GM19468 (cell line): ENCODE results near the gene NIP7.
"Not testable (repeated sequence)": the region's sequence is repeated elsewhere in the genome, so short reads cannot be mapped to it uniquely, and the experiment has no call there.

Experiments used
- ATAC-seq: cut with Tn5 transposase; IDR thresholded peaks from one replicate; pipeline ENCODE4 v1.9.1; 2021; ENCODE audit warnings: mild to moderate bottlenecking, moderate library complexity, moderate number of reproducible peaks; ENCODE audit not compliant: unreplicated experiment; ENCODE audit errors: extremely low read depth

The NIP7 gene

GRCh38 chr16:69338557-69339288, 849 bp upstream of the NIP7 start:
- no peak for ATAC-seq

- no peak for ATAC-seq
Measured at GRCh38 chr16:69340095-69340644, 598 bp downstream of the NIP7 start.

GRCh38 chr16:69344171-69344570, 4.6 kb downstream of the NIP7 start:
- no peak for ATAC-seq

- ATAC-seq: no peak
Measured at GRCh38 chr16:69345923-69346322, 6.4 kb downstream of the NIP7 start.

- ATAC-seq: no peak
Measured at GRCh38 chr16:69346683-69347082, 7.1 kb downstream of the NIP7 start.

GRCh38 chr16:69348222-69348621, 8.7 kb downstream of the NIP7 start:
- no peak for ATAC-seq

GRCh38 chr16:69349536-69349935, 10.0 kb downstream of the NIP7 start:
- ATAC-seq: no peak

- ATAC-seq: no peak
Measured at GRCh38 chr16:69350536-69351133, 11.1 kb downstream of the NIP7 start.

- ATAC-seq: no peak
Measured at GRCh38 chr16:69351309-69352027, 11.9 kb downstream of the NIP7 start, which contains the start of gene TMED6. TSS of gene TMED6 (minus strand) at chr16:69351786. CDS start at chr16:69351753, 33 bp downstream.

- not testable (repeated sequence) for ATAC-seq
Measured at GRCh38 chr16:69360070-69360469, 20.5 kb downstream of the NIP7 start.

GRCh38 chr16:69363281-69363717, 23.7 kb downstream of the NIP7 start:
- ATAC-seq: no peak

GRCh38 chr16:69364088-69364487, 24.5 kb downstream of the NIP7 start:
- ATAC-seq: no peak

GRCh38 chr16:69365901-69366300, 26.3 kb downstream of the NIP7 start:
- ATAC-seq: no peak

- no peak for ATAC-seq
Measured at GRCh38 chr16:69366431-69366830, 26.9 kb downstream of the NIP7 start.

GRCh38 chr16:69367980-69368379, 28.4 kb downstream of the NIP7 start:
- no peak for ATAC-seq

- no peak for ATAC-seq
Measured at GRCh38 chr16:69368866-69369265, 29.3 kb downstream of the NIP7 start.

GRCh38 chr16:69371564-69371963, 32.0 kb downstream of the NIP7 start:
- ATAC-seq: no peak

- ATAC-seq: no peak
Measured at GRCh38 chr16:69373019-69373418, 33.4 kb downstream of the NIP7 start.

GRCh38 chr16:69376393-69377059, 37.0 kb downstream of the NIP7 start:
- no peak for ATAC-seq

GRCh38 chr16:69378036-69378435, 38.5 kb downstream of the NIP7 start:
- no peak for ATAC-seq
